Thyroid gland (tissue), 4 donors: Measurements from ENCODE around the gene TOX4. TPM values are rescaled to one million over a fixed set of nuclear protein-coding genes. Genes with fewer than 3 reads are reported as not detected.
"Not testable (repeated sequence)": the region's sequence is repeated elsewhere in the genome, so short reads cannot be mapped to it uniquely, and the experiment has no call there.

Source experiments
- DNase-seq, 2 donors: peaks; one replicate each; pipeline ENCODE4 v3.0.0-alpha.2; 2019
- H3K27ac ChIP-seq, 3 donors: fragments of 200-600 bp; sonication (generic); 1 replicate in 2 of 3; 2 replicates in 1 of 3; pipeline ENCODE4 v1.5.1; 2016 to 2019; ENCODE audit warnings: mild to moderate bottlenecking in 1 of 3, moderate library complexity in 1 of 3
- H3K27me3 ChIP-seq: fragments of 200-600 bp; sonication (generic); one replicate; pipeline ENCODE4 v1.5.1; 2019
- H3K36me3 ChIP-seq, 2 donors: fragments of 200-600 bp; sonication (generic); one replicate each; pipeline ENCODE4 v1.5.1; 2016 to 2019
- H3K4me1 ChIP-seq, 2 donors: fragments of 200-600 bp; sonication (generic); one replicate each; pipeline ENCODE4 v1.5.1; 2017 to 2019
- H3K4me3 ChIP-seq, 3 donors: fragments of 200-600 bp; sonication (generic); replicated peaks in 1 of 3; 1 replicate in 2 of 3; 2 replicates in 1 of 3; pipeline ENCODE4 v1.5.1; 2016; ENCODE audit warnings: mild to moderate bottlenecking in 1 of 3
- H3K9me3 ChIP-seq: fragments of 200-600 bp; sonication (generic); one replicate; pipeline ENCODE4 v1.5.1; 2017
- CTCF ChIP-seq, 6 experiments: fragments of 200-600 bp in 3 of 6; fragments of 450-650 bp in 3 of 6; sonication (generic) in 3 of 6; IDR thresholded peaks; one replicate each; pipeline ENCODE4 v1.5.1; 2016 to 2019; ENCODE audit warnings: antibody characterized with exemption in 6 of 6, mild to moderate bottlenecking in 2 of 6, inconsistent platforms in 1 of 6, moderate library complexity in 1 of 6
- POLR2A ChIP-seq, 2 donors: fragments of 450-650 bp; IDR thresholded peaks; one replicate each; pipeline ENCODE4 v1.6.1; 2017; ENCODE audit warnings: antibody characterized with exemption in 2 of 2, mild to moderate bottlenecking in 2 of 2, moderate library complexity in 1 of 2
- WGBS, 2 donors: methylation state at CpG; one replicate each; pipeline ENCODE4 v1.1.5; 2017; 5-methylcytosine and 5-hydroxymethylcytosine counted together
- intact Hi-C: fragments of 100-400 bp; cut with DNase I; formaldehyde crosslinking; loops from one replicate; pipeline ENCODE4 v1.15.1; 2023
- total RNA-seq, 4 donors: library from RNA; depleted of rRNA; stranded (reverse); fragments of >200 nt; gene quantifications; one replicate each; pipeline ENCODE4 v1.2.3, GENCODE V29; 2016

Gene TOX4
- total RNA-seq, 4 donors from 2014 or later, result 41.5 to 68.2 (median 52.7) TPM

GRCh38 chr14:21437063-21437901, 39.7 kb upstream of the TOX4 start:
- Histone ChIP-seq H3K4me3 (peak overlapping the region; percentile 26 to 73 (median 62)), H3K36me3 (no peaks in the 10 kb centered on the region), H3K27ac (peak overlapping the region; percentile 72 to 95 (median 73)), H3K9me3 (no peaks in the 10 kb centered on the region), H3K4me1 (peaks cover 9 to 12% of the 10 kb centered on the region in 2 donors), H3K27me3 (no peaks in the 10 kb centered on the region)
- intact Hi-C loops, result no loop called here
- TF ChIP-seq CTCF (IDR thresholded peaks at IDR 0.05) (peak in 1 of 6 experiments; percentile 13), POLR2A (IDR thresholded peaks at IDR 0.05) (peak in 1 of 2 donors; percentile 71)
- 4% methylated on average over 30 to 31 of the region's 33 CpGs for WGBS, 2 donors
- peak; percentile 98 to 99 for DNase-seq

GRCh38 chr14:21440859-21441258, 36.1 kb upstream of the TOX4 start:
- intact Hi-C loops, result no loop called here
- no peaks in the 10 kb centered on the region for H3K27me3 ChIP-seq
- H3K9me3 ChIP-seq, result no peaks in the 10 kb centered on the region
- TF ChIP-seq POLR2A (IDR thresholded peaks at IDR 0.05), result no peak
- no peak for TF ChIP-seq CTCF (IDR thresholded peaks at IDR 0.05)
- H3K4me1 ChIP-seq, result peaks cover 5 to 6% of the 10 kb centered on the region in 2 donors
- H3K36me3 ChIP-seq, result no peaks in the 10 kb centered on the region
- no peak for DNase-seq
- no peak overlapping the region for H3K4me3 ChIP-seq
- H3K27ac ChIP-seq, result no peak overlapping the region

- intact Hi-C loops, H3K9me3 ChIP-seq, H3K36me3 ChIP-seq, H3K27me3 ChIP-seq, H3K4me3 ChIP-seq, DNase-seq, H3K27ac ChIP-seq, H3K4me1 ChIP-seq: not testable (repeated sequence)
- WGBS, 2 donors, result 71 to 75% methylated on average over 1 of the region's 1 CpG
Measured at GRCh38 chr14:21442657-21443056, 34.3 kb upstream of the TOX4 start.

GRCh38 chr14:21449899-21450216, 27.1 kb upstream of the TOX4 start:
- 89 to 97% methylated on average over 1 of the region's 1 CpG for WGBS, 2 donors
- no peaks in the 10 kb centered on the region for H3K9me3 ChIP-seq
- TF ChIP-seq CTCF (IDR thresholded peaks at IDR 0.05) (no peak), POLR2A (IDR thresholded peaks at IDR 0.05) (no peak)
- no peaks in the 10 kb centered on the region for H3K27me3 ChIP-seq
- intact Hi-C loops, result no loop called here
- no peak overlapping the region for H3K4me3 ChIP-seq
- DNase-seq, result no peak
- H3K36me3 ChIP-seq, result no peaks in the 10 kb centered on the region
- peaks cover 13 to 14% of the 10 kb centered on the region in 2 donors for H3K4me1 ChIP-seq
- no peak overlapping the region for H3K27ac ChIP-seq

- Histone ChIP-seq H3K4me1 (peaks cover 18 to 21% of the 10 kb centered on the region in 2 donors), H3K36me3 (peaks cover 0 to 2% of the 10 kb centered on the region in 2 donors), H3K9me3 (no peaks in the 10 kb centered on the region), H3K4me3 (peak overlapping the region in 2 of 3 donors; percentile 89 to 94), H3K27ac (peak overlapping the region in 2 of 3 donors; percentile 56 to 91), H3K27me3 (no peaks in the 10 kb centered on the region)
- DNase-seq, result no peak
- TF ChIP-seq POLR2A (IDR thresholded peaks at IDR 0.05), result no peak
- TF ChIP-seq CTCF (IDR thresholded peaks at IDR 0.05), result no peak
- WGBS, 2 donors, result 21 to 30% methylated on average over 15 of the region's 15 CpGs
- intact Hi-C loops, result no loop called here
Measured at GRCh38 chr14:21454843-21455544, 22.0 kb upstream of the TOX4 start.
